Panc1 (cell line): ENCODE results near the gene VKORC1L1. TPM values are rescaled to one million over a fixed set of nuclear protein-coding genes. Genes with fewer than 3 reads are reported as not detected.
A peak's percentile ranks its signal among the peaks of the same experiment; 100 is the strongest.
"Not testable (repeated sequence)": the region's sequence is repeated elsewhere in the genome, so short reads cannot be mapped to it uniquely, and the experiment has no call there.

Experiments
- ATAC-seq: fragments of 200-7000 bp; cut with Tn5 transposase; 2 replicates; pipeline ENCODE4 v1.9.1; 2020; ENCODE audit warnings: mild to moderate bottlenecking, moderate library complexity
- BruUV-seq: library from RNA; stranded (reverse); fragments of 400-500 nt; replicated peaks from 2 replicates; lab custom pipeline; 2021; lab: Mats Ljungman, UMichigan
- CTCF ChIA-PET: fragments of 300-600 bp; sonication (Branson Sonifier 250); formaldehyde crosslinking; loops from one replicate; lab custom pipeline; 2022; ENCODE audit warnings: antibody characterized with exemption; lab: Charles Lee
- POLR2A ChIA-PET: fragments of 300-600 bp; sonication (Branson Sonifier 250); formaldehyde crosslinking; loops from one replicate; lab custom pipeline; 2022; ENCODE audit warnings: antibody characterized with exemption; lab: Charles Lee
- DNase-seq: peaks from one replicate; pipeline ENCODE4 v3.0.0-alpha.2; 2010; ENCODE audit warnings: low read depth, low spot score
- H3K27ac ChIP-seq: 2 replicates; pipeline ENCODE4 v1.5.1; 2011; ENCODE audit warnings: mild to moderate bottlenecking, low read length, inconsistent platforms
- H3K27me3 ChIP-seq: fragments of 200-500 bp; sonication (Bioruptor generic); 2 replicates; pipeline ENCODE4 v1.6.0; 2014; ENCODE audit warnings: low read length, inconsistent platforms; ENCODE audit not compliant: control insufficient read depth, insufficient read depth
- H3K36me3 ChIP-seq: fragments of 200-500 bp; sonication (Bioruptor generic); 2 replicates; pipeline ENCODE4 v1.5.1; 2014; ENCODE audit warnings: inconsistent platforms, mild to moderate bottlenecking, low read length, moderate library complexity; ENCODE audit not compliant: control insufficient read depth, insufficient read depth
- H3K4me1 ChIP-seq: 2 replicates; pipeline ENCODE4 v1.5.1; 2011; ENCODE audit warnings: inconsistent platforms, mild to moderate bottlenecking, low read length, moderate library complexity; ENCODE audit not compliant: control insufficient read depth, insufficient read depth
- H3K4me3 ChIP-seq, 2 experiments: 2 replicates each; pipeline ENCODE4 v1.5.1; 2011 to 2012; ENCODE audit warnings: low read depth in 2 of 2, low read length in 2 of 2, mild to moderate bottlenecking in 2 of 2, inconsistent platforms in 1 of 2, moderate library complexity in 1 of 2
- H3K9me3 ChIP-seq: fragments of 200-500 bp; sonication (Bioruptor generic); 2 replicates; pipeline ENCODE4 v1.5.1; 2014; ENCODE audit warnings: low read depth, mild to moderate bottlenecking, inconsistent platforms, low read length, moderate library complexity; ENCODE audit not compliant: control insufficient read depth, insufficient read depth
- SIN3A ChIP-seq: IDR thresholded peaks from 2 replicates; pipeline ENCODE4 v1.6.1; 2012; ENCODE audit warnings: low read depth, mild to moderate bottlenecking, low read length, moderate library complexity, borderline replicate concordance; ENCODE audit not compliant: insufficient read depth
- in situ Hi-C: cut with HindIII; loops from 2 replicates; pipeline ENCODE4 v1.10.0; 2016; ENCODE audit warnings: low sequenced_read_pairs, low pct_unique_long_range_greater_than_20kb
- intact Hi-C: fragments of 100-400 bp; cut with micrococcal nuclease; formaldehyde crosslinking; loops from one replicate; pipeline ENCODE4 v1.10.0; 2022; ENCODE audit not compliant: unreplicated experiment
- total RNA-seq: library from RNA; stranded (reverse); gene quantifications from one replicate; pipeline ENCODE4 v1.2.1, GENCODE V29; 2021; ENCODE audit not compliant: unreplicated experiment

Gene VKORC1L1
- total RNA-seq, 1 experiment from 2014 or later, result 45.5 TPM

GRCh38 chr7:65866244-65866643 lies 6.6 kb upstream of the VKORC1L1 start:
- H3K4me3 ChIP-seq, CTCF ChIA-PET, in situ Hi-C loops, ATAC-seq, H3K27me3 ChIP-seq, H3K36me3 ChIP-seq, POLR2A ChIA-PET, H3K4me1 ChIP-seq, BruUV-seq, DNase-seq, H3K27ac ChIP-seq, H3K9me3 ChIP-seq, intact Hi-C loops: not testable (repeated sequence)

- ATAC-seq, H3K9me3 ChIP-seq, BruUV-seq, POLR2A ChIA-PET, H3K27me3 ChIP-seq, H3K27ac ChIP-seq, CTCF ChIA-PET, H3K4me3 ChIP-seq, in situ Hi-C loops, H3K4me1 ChIP-seq, DNase-seq, H3K36me3 ChIP-seq, intact Hi-C loops: not testable (repeated sequence)
These were observed 5.2 kb upstream of the VKORC1L1 start for GRCh38 chr7:65867681-65868080.

DNA sequence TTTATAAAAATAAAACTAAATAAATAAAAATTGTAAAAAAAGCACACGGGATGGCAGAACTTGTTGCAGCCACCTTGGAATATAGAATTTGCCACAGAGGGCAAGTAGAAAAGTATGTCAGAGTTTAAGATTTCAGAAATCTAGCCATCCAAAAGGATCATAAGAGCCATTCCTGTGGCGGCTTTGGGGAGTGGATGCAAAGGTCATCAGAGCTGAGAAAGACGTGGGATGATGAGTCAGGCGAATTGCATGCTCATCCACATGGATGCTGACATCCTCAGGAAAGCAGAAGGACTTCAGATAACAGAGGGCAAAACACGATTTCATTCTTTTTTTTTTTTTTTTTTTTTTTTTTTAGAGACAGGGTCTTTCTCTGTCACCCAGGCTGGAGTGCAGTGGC lies 3.6 kb upstream of the VKORC1L1 start:
- intact Hi-C loops, H3K27ac ChIP-seq, H3K9me3 ChIP-seq, CTCF ChIA-PET, in situ Hi-C loops, ATAC-seq, H3K4me1 ChIP-seq, BruUV-seq, H3K27me3 ChIP-seq, DNase-seq, H3K36me3 ChIP-seq, H3K4me3 ChIP-seq: not testable (repeated sequence)
- POLR2A ChIA-PET, result interaction anchor here (0.6 to 0.7 kb wide), 2 partner anchors 126 to 159 kb away, joined by 4 to 13 read pairs; no protein-coding TSS in a partner anchor

- H3K4me3 ChIP-seq, POLR2A ChIA-PET, ATAC-seq, H3K27ac ChIP-seq, BruUV-seq, CTCF ChIA-PET, H3K36me3 ChIP-seq, H3K27me3 ChIP-seq, intact Hi-C loops, H3K9me3 ChIP-seq, DNase-seq, in situ Hi-C loops, H3K4me1 ChIP-seq: not testable (repeated sequence)
These were observed 1.4 kb upstream of the VKORC1L1 start for GRCh38 chr7:65871451-65871850.

DNA sequence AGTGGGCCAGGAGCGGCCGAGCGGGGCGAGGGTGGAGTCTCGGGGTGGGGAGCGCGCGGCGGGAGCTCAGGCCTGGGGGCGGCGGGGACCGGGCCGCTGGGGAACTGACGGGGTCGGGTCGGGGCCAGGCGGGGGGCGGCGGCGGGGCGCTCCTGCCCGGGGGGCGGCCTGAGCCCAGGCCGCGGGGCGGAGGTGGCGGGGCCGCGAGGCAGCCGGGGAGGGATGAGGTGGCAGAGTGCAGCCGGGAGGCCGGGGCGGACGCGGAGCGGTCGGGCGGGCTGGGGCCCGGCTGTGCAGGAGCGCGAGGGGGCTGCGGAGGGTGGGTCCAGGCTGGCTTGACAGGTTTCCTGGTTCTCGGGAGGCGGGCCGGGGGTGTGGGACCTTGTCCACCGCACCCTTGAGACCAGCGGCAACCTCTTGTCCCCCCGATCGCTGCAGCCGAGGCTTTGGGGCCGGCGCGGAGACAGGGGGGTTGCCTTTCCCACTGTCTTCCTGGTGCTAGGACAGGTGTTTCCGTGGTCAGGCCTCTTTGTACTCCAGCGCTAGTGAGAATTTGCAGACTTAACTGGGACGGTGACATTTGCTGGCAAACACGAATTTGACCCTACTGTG lies 814 bp downstream of the VKORC1L1 start:
- peak overlapping the region; percentile 69 to 83 for H3K4me3 ChIP-seq
- H3K9me3 ChIP-seq, POLR2A ChIA-PET, BruUV-seq, H3K36me3 ChIP-seq, CTCF ChIA-PET, intact Hi-C loops, in situ Hi-C loops, H3K4me1 ChIP-seq, H3K27me3 ChIP-seq, DNase-seq: not testable (repeated sequence)
- TF ChIP-seq SIN3A, result 0 out of 2 replicates have a peak, but pooled peaks have one; percentile 4
- peak; percentile 50 for ATAC-seq
- H3K27ac ChIP-seq, result peak overlapping the region; percentile 72; the same call in 1 of the 2 replicates

GRCh38 chr7:65875715-65876114 lies 2.8 kb downstream of the VKORC1L1 start:
- ATAC-seq, POLR2A ChIA-PET, DNase-seq, in situ Hi-C loops, H3K27ac ChIP-seq, intact Hi-C loops, H3K36me3 ChIP-seq, H3K4me1 ChIP-seq, H3K9me3 ChIP-seq, H3K27me3 ChIP-seq, H3K4me3 ChIP-seq: not testable (repeated sequence)
- BruUV-seq, result TSS peak; percentile 62
- CTCF ChIA-PET, result interaction anchor here (0.6 kb wide), 1 partner anchor 155 kb away, joined by 9 read pairs; no protein-coding TSS in a partner anchor

DNA sequence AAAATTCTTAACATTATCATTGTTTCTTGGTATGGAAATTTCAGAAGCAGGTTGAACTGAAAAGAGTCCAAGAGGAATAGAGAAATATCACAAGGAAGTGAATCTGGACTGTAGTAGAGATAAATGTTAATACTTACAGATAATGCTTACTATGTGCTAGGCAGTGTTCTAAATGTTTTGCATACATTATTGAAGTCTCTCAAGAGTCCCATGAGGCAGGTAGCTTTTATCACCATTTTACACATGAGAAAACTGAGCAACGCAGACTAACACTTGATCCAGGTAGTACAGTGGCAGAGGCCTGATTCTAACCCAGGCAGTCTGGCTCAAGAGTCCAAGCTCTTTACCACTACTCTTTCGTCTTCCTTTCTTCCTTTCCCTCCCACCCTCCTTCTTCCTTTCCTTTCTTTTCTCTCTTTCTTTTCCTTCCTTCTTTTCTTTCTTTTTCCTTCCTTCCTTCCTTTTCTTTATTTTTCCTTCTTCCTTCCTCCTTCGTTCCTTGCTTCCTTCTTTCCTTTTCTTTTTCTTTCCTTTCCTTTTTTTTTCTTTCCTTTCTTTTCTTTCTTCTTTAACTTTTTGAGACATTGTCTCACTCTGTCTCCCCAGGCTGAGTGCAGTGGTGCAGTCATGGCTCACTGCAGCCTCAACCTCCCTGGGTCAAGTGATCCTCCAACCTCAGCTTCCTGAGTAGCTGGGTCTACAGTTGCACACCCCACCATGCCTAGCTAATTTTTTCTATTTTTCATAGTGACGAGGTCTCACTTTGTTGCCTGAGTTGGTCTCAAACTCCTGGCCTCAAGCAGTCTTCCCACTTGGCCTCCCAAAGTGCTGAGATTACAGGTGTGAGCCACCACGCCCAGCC lies 6.6 kb downstream of the VKORC1L1 start:
- BruUV-seq, intact Hi-C loops, H3K36me3 ChIP-seq, H3K4me1 ChIP-seq, DNase-seq, H3K9me3 ChIP-seq, H3K4me3 ChIP-seq, H3K27ac ChIP-seq, ATAC-seq, in situ Hi-C loops, H3K27me3 ChIP-seq, CTCF ChIA-PET, POLR2A ChIA-PET: not testable (repeated sequence)
